ENCODE results near the gene TRAPPC14. TPM values are rescaled to one million over a fixed set of nuclear protein-coding genes. Genes with fewer than 3 reads are reported as not detected.
"Not testable (repeated sequence)": the region's sequence is repeated elsewhere in the genome, so short reads cannot be mapped to it uniquely, and the experiment has no call there.

The TRAPPC14 gene
- total RNA-seq, 1 donor from 2014 or later, result 4.3 TPM

- Histone ChIP-seq H3F3A (ENCODE audit: low read depth) (peaks cover 26% of the 10 kb centered on the region), H3K27me3 (peaks cover 33% of the 10 kb centered on the region), H3K36me3 (no peaks in the 10 kb centered on the region), H3K9me3 (ENCODE audit: low read depth) (no peaks in the 10 kb centered on the region), H4K20me1 (ENCODE audit: low read depth) (no peaks in the 10 kb centered on the region), H3K4me2 (no peak overlapping the region), H3K9ac (no peak overlapping the region), H3K4me3 (no peak overlapping the region), H3K79me2 (ENCODE audit: low read depth) (no peaks in the 10 kb centered on the region), H3K4me1 (no peaks in the 10 kb centered on the region), H3K27ac (no peak overlapping the region), H2AFZ (replicated peaks) (no peak overlapping the region)
- H3K4me1 Mint-ChIP-seq, result peaks cover 12% of the 10 kb centered on the region
- peaks cover 2% of the 10 kb centered on the region for H3K27me3 Mint-ChIP-seq (ENCODE audit: insufficient read depth, low read depth)
- TF ChIP-seq EZH2 (IDR thresholded peaks at IDR 0.05) (no peak), EZH2phosphoT487 (IDR thresholded peaks at IDR 0.05) (no peak)
- TF ChIP-seq, protein P1, sequence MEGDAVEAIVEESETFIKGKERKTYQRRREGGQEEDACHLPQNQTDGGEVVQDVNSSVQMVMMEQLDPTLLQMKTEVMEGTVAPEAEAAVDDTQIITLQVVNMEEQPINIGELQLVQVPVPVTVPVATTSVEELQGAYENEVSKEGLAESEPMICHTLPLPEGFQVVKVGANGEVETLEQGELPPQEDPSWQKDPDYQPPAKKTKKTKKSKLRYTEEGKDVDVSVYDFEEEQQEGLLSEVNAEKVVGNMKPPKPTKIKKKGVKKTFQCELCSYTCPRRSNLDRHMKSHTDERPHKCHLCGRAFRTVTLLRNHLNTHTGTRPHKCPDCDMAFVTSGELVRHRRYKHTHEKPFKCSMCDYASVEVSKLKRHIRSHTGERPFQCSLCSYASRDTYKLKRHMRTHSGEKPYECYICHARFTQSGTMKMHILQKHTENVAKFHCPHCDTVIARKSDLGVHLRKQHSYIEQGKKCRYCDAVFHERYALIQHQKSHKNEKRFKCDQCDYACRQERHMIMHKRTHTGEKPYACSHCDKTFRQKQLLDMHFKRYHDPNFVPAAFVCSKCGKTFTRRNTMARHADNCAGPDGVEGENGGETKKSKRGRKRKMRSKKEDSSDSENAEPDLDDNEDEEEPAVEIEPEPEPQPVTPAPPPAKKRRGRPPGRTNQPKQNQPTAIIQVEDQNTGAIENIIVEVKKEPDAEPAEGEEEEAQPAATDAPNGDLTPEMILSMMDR (IDR thresholded peaks at IDR 0.05), result no peak
- no peak overlapping the region for H3K4me3 Mint-ChIP-seq
- no peaks in the 10 kb centered on the region for H3K9me3 Mint-ChIP-seq
- H3K36me3 Mint-ChIP-seq, result no peaks in the 10 kb centered on the region
- no peak for DNase-seq (ENCODE audit: low spot score)
- no peak overlapping the region for H3K27ac Mint-ChIP-seq
Observed at GRCh38 chr7:100132126-100132525, 26.4 kb downstream of the TRAPPC14 start.

- Mint-ChIP-seq H3K27ac (no peak overlapping the region), H3K27me3 (ENCODE audit: insufficient read depth, low read depth) (peaks cover 2% of the 10 kb centered on the region), H3K36me3 (no peaks in the 10 kb centered on the region), H3K4me3 (peak overlapping the region; percentile 42), H3K4me1 (peaks cover 18% of the 10 kb centered on the region), H3K9me3 (no peaks in the 10 kb centered on the region)
- peak; percentile 92 for DNase-seq (ENCODE audit: low spot score)
- peak overlapping the region; percentile 12 for H3K4me3 ChIP-seq
- no peak overlapping the region for H3K9ac ChIP-seq
- no peak overlapping the region for H3K27ac ChIP-seq
- H3K79me2 ChIP-seq (ENCODE audit: low read depth), result peaks cover 5% of the 10 kb centered on the region
- TF ChIP-seq EZH2phosphoT487 (IDR thresholded peaks at IDR 0.05) (no peak), EZH2 (IDR thresholded peaks at IDR 0.05) (peak; percentile 31)
- TF ChIP-seq, protein P1 (IDR thresholded peaks at IDR 0.05), result peak; percentile 84
- H3K9me3 ChIP-seq (ENCODE audit: low read depth), result no peaks in the 10 kb centered on the region
- H3K4me1 ChIP-seq, result no peaks in the 10 kb centered on the region
- peaks cover 33% of the 10 kb centered on the region for H3K27me3 ChIP-seq
- H4K20me1 ChIP-seq (ENCODE audit: low read depth), result no peaks in the 10 kb centered on the region
- H3K36me3 ChIP-seq, result no peaks in the 10 kb centered on the region
- peaks cover 34% of the 10 kb centered on the region for H3F3A ChIP-seq (ENCODE audit: low read depth)
- peak overlapping the region; percentile 61 for H2AFZ ChIP-seq (replicated peaks)
- H3K4me2 ChIP-seq, result peak overlapping the region; percentile 62
Observed at GRCh38 chr7:100130608-100131453, 27.7 kb downstream of the TRAPPC14 start.

GRCh38 chr7:100130220-100130607, 28.3 kb downstream of the TRAPPC14 start:
- not testable (repeated sequence) for H3K4me3 Mint-ChIP-seq; H3K36me3 ChIP-seq; H3K4me2 ChIP-seq; H3K27ac ChIP-seq; H3K9ac ChIP-seq; H3K27me3 Mint-ChIP-seq (ENCODE audit: insufficient read depth, low read depth); H3K9me3 ChIP-seq (ENCODE audit: low read depth); H3K27ac Mint-ChIP-seq; H3K79me2 ChIP-seq (ENCODE audit: low read depth); H3K9me3 Mint-ChIP-seq; H3K4me3 ChIP-seq; H4K20me1 ChIP-seq (ENCODE audit: low read depth); H2AFZ ChIP-seq (replicated peaks); H3K36me3 Mint-ChIP-seq; H3K4me1 ChIP-seq; DNase-seq (ENCODE audit: low spot score)
- H3K4me1 Mint-ChIP-seq, result peaks cover 23% of the 10 kb centered on the region
- Histone ChIP-seq H3F3A (ENCODE audit: low read depth) (peaks cover 36% of the 10 kb centered on the region), H3K27me3 (peaks cover 33% of the 10 kb centered on the region)

GRCh38 chr7:100128637-100128963, 29.9 kb downstream of the TRAPPC14 start:
- peaks cover 28% of the 10 kb centered on the region for H3K4me1 Mint-ChIP-seq
- Histone ChIP-seq H3K27me3 (peaks cover 33% of the 10 kb centered on the region), H3K9ac (no peak overlapping the region), H2AFZ (replicated peaks) (no peak overlapping the region), H3K4me2 (peak overlapping the region; percentile 97), H3K36me3 (no peaks in the 10 kb centered on the region), H3K4me3 (peak overlapping the region; percentile 68), H4K20me1 (ENCODE audit: low read depth) (no peaks in the 10 kb centered on the region), H3K4me1 (no peaks in the 10 kb centered on the region), H3K27ac (no peak overlapping the region), H3F3A (ENCODE audit: low read depth) (peaks cover 39% of the 10 kb centered on the region), H3K9me3 (ENCODE audit: low read depth) (no peaks in the 10 kb centered on the region), H3K79me2 (ENCODE audit: low read depth) (peaks cover 9% of the 10 kb centered on the region)
- peak overlapping the region; percentile 85 for H3K4me3 Mint-ChIP-seq
- H3K27me3 Mint-ChIP-seq (ENCODE audit: insufficient read depth, low read depth), result peaks cover 4% of the 10 kb centered on the region
- no peak overlapping the region for H3K27ac Mint-ChIP-seq
- no peak for DNase-seq (ENCODE audit: low spot score)
- TF ChIP-seq EZH2 (IDR thresholded peaks at IDR 0.05), result no peak
- TF ChIP-seq EZH2phosphoT487 (IDR thresholded peaks at IDR 0.05), result no peak
- TF ChIP-seq, protein P1 (IDR thresholded peaks at IDR 0.05), result no peak
- peaks cover 5% of the 10 kb centered on the region for H3K36me3 Mint-ChIP-seq
- H3K9me3 Mint-ChIP-seq, result no peaks in the 10 kb centered on the region

All from neural progenitor cell (in vitro differentiated cells).